Measurements from ENCODE around the gene MBP. TPM values are rescaled to one million over a fixed set of nuclear protein-coding genes. Genes with fewer than 3 reads are reported as not detected.

Gene MBP
- total and polyA plus RNA-seq, 2 of the 4 experiments (the other 2 are of a cell fraction): 0.72 to 0.90 TPM

GRCh38 chr18:77136076-77136718, 3.6 kb upstream of the MBP start (continued):
- no peak for TF ChIP-seq RCOR1 (IDR thresholded peaks at IDR 0.05; ENCODE audit: insufficient replicate concordance, low read length)
- TF ChIP-seq RAD21 (IDR thresholded peaks at IDR 0.05; ENCODE audit: low read length): no peak
- no peak for TF ChIP-seq MXI1 (IDR thresholded peaks at IDR 0.05; ENCODE audit: borderline replicate concordance, low read depth, low read length)
- TF ChIP-seq NFE2L2 (IDR thresholded peaks at IDR 0.05; ENCODE audit: low read depth, low read length): no peak

GRCh38 chr18:77135339-77136075, 2.9 kb upstream of the MBP start:
- Histone ChIP-seq H3K9me3 (ENCODE audit: control insufficient read depth, insufficient read depth, low read length) (no peaks in the 10 kb centered on the region), H3K14ac (replicated peaks; ENCODE audit: low read depth, low read length) (no peak overlapping the region), H3K27ac (ENCODE audit: insufficient read depth, low read length) (no peak overlapping the region), H4K8ac (ENCODE audit: low read depth in 2 of 2, low read length in 2 of 2) (no peak overlapping the region), H3K18ac (ENCODE audit: low read depth, low read length) (no peak overlapping the region), H2BK120ac (ENCODE audit: low read depth, low read length) (no peak overlapping the region), H3K9me1 (ENCODE audit: insufficient read depth, low read length) (no peaks in the 10 kb centered on the region), H2AK5ac (ENCODE audit: low read depth, low read length) (no peak overlapping the region), H3K4ac (ENCODE audit: low read depth, low read length) (no peak overlapping the region), H4K5ac (ENCODE audit: low read depth, low read length) (no peak overlapping the region), H2BK20ac (ENCODE audit: low read depth, low read length) (no peak overlapping the region), H4K91ac (ENCODE audit: insufficient read depth, low read depth, low read length) (no peak overlapping the region), H3K4me1 (ENCODE audit: control insufficient read depth, insufficient read depth, low read length) (peaks cover 6% of the 10 kb centered on the region; the same call in 1 of the 2 replicates), H2AFZ (replicated peaks; ENCODE audit: low read length, poor library complexity) (no peak overlapping the region), H2AK9ac (replicated peaks; ENCODE audit: low read depth, low read length, poor library complexity) (no peak overlapping the region), H3K27me3 (ENCODE audit: control insufficient read depth, insufficient read depth, low read length) (peaks cover 16% of the 10 kb centered on the region), H3K4me3 (ENCODE audit: insufficient read depth, low read depth, low read length) (no peak overlapping the region), H3K23ac (ENCODE audit: low read depth, low read length) (no peak overlapping the region), H2BK15ac (ENCODE audit: low read depth, low read length) (no peak overlapping the region), H4K20me1 (ENCODE audit: insufficient read depth, low read length) (no peaks in the 10 kb centered on the region), H3K36me3 (ENCODE audit: control insufficient read depth, insufficient read depth, low read length) (no peaks in the 10 kb centered on the region), H3K4me2 (ENCODE audit: low read depth, low read length) (no peak overlapping the region), H3K56ac (ENCODE audit: extremely low read depth, insufficient read depth, low read length) (no peak overlapping the region), H3K79me1 (ENCODE audit: low read depth in 1 of 2, low read length in 2 of 2) (no peaks in the 10 kb centered on the region; a peak in 1 of 4 replicates), H2BK5ac (ENCODE audit: low read depth, low read length, poor library complexity, severe bottlenecking) (no peak overlapping the region), H3K9ac (ENCODE audit: low read depth, low read length) (no peak overlapping the region)
- in situ Hi-C loops (cut with MboI; ENCODE audit: low sequenced_read_pairs) (no loop called here), intact Hi-C loops (cut with micrococcal nuclease) (no loop called here), dilution Hi-C loops (cut with HindIII; ENCODE audit: low sequenced_read_pairs, unreplicated experiment) (no loop called here)
- ChIA-PET POLR2A (ENCODE audit: unreplicated experiment) (no interaction called here), CTCF (no interaction called here)
- WGBS, 2 experiments (ENCODE audit: extremely low coverage in 2 of 2, insufficient read length in 1 of 2): no CpG with 5 or more reads among the region's 16 CpGs
- BruUV-seq (replicated peaks): no TSS peak
- DNase-seq (no peak), ATAC-seq (ENCODE audit: low read depth) (no peak)
- TF ChIP-seq USF2 (IDR thresholded peaks at IDR 0.05; ENCODE audit: low read depth, low read length) (no peak), RCOR1 (IDR thresholded peaks at IDR 0.05; ENCODE audit: insufficient replicate concordance, low read length) (no peak), CTCF (conservative IDR thresholded peaks at IDR 0.05; ENCODE audit: low read depth, low read length) (no peak), NFE2L2 (IDR thresholded peaks at IDR 0.05; ENCODE audit: low read depth, low read length) (no peak), ELK1 (IDR thresholded peaks at IDR 0.05; ENCODE audit: borderline replicate concordance, low read depth, low read length) (no peak), SMC3 (IDR thresholded peaks at IDR 0.05; ENCODE audit: low read depth, low read length) (no peak), MXI1 (IDR thresholded peaks at IDR 0.05; ENCODE audit: borderline replicate concordance, low read depth, low read length) (no peak), MAFK (IDR thresholded peaks at IDR 0.05; ENCODE audit: low read depth, low read length) (no peak), MAZ (IDR thresholded peaks at IDR 0.05; ENCODE audit: borderline replicate concordance, low read depth, low read length) (no peak)

Data from IMR-90 (cell line).